ENCODE results near the gene PCF11.

The PCF11 gene

GRCh38 chr11:83221694-83222093 is 64.8 kb downstream of the PCF11 start:
- TF ChIP-seq CTCF (IDR thresholded peaks at IDR 0.05; ENCODE audit: low read depth, low read length): no peak
- Histone ChIP-seq H3K9me3 (no peaks in the 10 kb centered on the region), H3K4me3 (ENCODE audit: low read depth, low read length) (no peak overlapping the region)

GRCh38 chr11:83222499-83222898 is 65.6 kb downstream of the PCF11 start:
- Histone ChIP-seq H3K4me1 (no peaks in the 10 kb centered on the region), H3K4me3 (ENCODE audit: low read depth, low read length) (no peak overlapping the region), H3K9me3 (no peaks in the 10 kb centered on the region), H3K27me3 (no peaks in the 10 kb centered on the region), H3K36me3 (no peaks in the 10 kb centered on the region)
- DNase-seq: no peak
- no peak for TF ChIP-seq CTCF (IDR thresholded peaks at IDR 0.05; ENCODE audit: low read depth, low read length)

More at GRCh38 chr11:83221694-83222093, 64.8 kb downstream of the PCF11 start:
- Histone ChIP-seq H3K4me1 (no peaks in the 10 kb centered on the region), H3K27me3 (no peaks in the 10 kb centered on the region), H3K36me3 (no peaks in the 10 kb centered on the region)
- DNase-seq: no peak

- TF ChIP-seq CTCF (IDR thresholded peaks at IDR 0.05; ENCODE audit: low read depth, low read length): no peak
- H3K36me3 ChIP-seq: no peaks in the 10 kb centered on the region
- H3K27me3 ChIP-seq: no peaks in the 10 kb centered on the region
Observed at GRCh38 chr11:83223457-83223856, 66.5 kb downstream of the PCF11 start.

GRCh38 chr11:83235825-83236224 is 78.9 kb downstream of the PCF11 start:
- Histone ChIP-seq H3K36me3 (no peaks in the 10 kb centered on the region), H3K4me3 (ENCODE audit: low read depth, low read length) (no peak overlapping the region), H3K9me3 (no peaks in the 10 kb centered on the region), H3K4me1 (no peaks in the 10 kb centered on the region), H3K27me3 (no peaks in the 10 kb centered on the region)
- DNase-seq: no peak
- no peak for TF ChIP-seq CTCF (IDR thresholded peaks at IDR 0.05; ENCODE audit: low read depth, low read length)

More at GRCh38 chr11:83223457-83223856, 66.5 kb downstream of the PCF11 start:
- no peak for DNase-seq
- Histone ChIP-seq H3K9me3 (no peaks in the 10 kb centered on the region), H3K4me1 (no peaks in the 10 kb centered on the region), H3K4me3 (ENCODE audit: low read depth, low read length) (no peak overlapping the region)
